Glomerular visceral epithelial cell (primary cell): Measurements from ENCODE around the gene SLC6A13.
"Not testable (repeated sequence)": the region's sequence is repeated elsewhere in the genome, so short reads cannot be mapped to it uniquely, and the experiment has no call there.

ENCODE experiments used
- DNase-seq: peaks from one replicate; pipeline ENCODE4 v3.0.0-alpha.2; 2016; ENCODE audit errors: extremely low spot score

Gene SLC6A13

DNA sequence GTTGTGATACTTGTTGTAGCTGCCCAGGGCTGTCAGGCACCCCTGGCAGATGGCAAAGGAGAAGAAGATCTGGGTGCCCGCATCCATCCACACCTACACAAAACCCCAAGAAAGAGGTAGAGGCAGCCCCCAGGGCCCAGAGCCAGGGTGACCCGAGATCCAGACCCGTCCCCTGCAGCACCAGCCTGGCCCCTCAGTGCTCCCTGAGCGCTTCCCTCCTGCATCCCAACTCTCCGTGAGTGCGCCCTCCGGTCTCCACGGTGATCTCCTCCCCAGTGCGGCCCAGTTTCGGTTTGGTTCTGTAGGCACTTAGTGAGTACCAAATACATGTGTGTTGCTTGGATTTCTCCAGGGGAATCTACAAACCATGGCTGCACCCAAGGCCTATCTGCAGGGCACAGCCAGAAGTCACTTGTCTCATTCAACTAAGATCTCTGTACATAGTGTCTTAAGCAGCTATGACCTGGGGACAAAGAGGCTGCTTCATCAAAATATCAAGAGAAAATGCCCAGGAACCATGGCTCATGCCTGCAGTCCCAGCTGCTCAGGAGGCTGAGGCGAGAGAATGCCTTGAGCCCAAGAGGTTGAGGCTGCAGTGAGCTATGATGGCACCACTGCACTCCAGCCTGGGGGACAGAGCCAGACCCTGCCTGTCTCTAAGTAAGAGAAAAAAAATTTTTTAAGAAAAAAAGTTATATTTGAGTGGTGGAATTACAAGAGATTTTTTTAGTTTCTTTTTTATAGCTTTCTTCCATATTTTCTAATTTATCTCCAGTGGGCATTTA is 64.5 kb downstream of the SLC6A13 start:
- DNase-seq = no peak

- no peak for DNase-seq
These were observed 65.3 kb downstream of the SLC6A13 start for GRCh38 chr12:197347-197746.

DNA sequence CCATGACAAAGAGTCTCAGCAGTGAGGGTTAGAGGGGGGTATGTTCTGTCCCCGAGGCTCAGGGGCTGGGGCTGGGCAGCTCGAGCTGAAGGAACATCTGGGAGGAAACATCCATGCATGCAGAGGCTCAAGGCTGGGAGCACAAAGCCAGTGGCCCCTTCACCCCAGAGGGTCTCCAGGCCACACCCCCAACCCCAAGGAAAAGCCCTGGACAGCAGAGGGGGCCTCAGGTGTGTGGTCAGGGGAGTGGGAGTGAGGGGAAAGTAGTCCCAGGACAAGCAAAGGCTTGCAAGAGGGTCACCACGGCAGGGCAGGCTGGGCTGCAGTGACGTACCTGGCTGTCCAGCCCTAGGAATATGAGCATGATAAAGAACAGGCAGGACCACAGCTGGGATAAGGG is 66.2 kb downstream of the SLC6A13 start:
- DNase-seq = no peak

- no peak for DNase-seq
These were observed 66.7 kb downstream of the SLC6A13 start for GRCh38 chr12:195951-196350.

- no peak for DNase-seq
These were observed 67.5 kb downstream of the SLC6A13 start for GRCh38 chr12:195156-195555.

DNA sequence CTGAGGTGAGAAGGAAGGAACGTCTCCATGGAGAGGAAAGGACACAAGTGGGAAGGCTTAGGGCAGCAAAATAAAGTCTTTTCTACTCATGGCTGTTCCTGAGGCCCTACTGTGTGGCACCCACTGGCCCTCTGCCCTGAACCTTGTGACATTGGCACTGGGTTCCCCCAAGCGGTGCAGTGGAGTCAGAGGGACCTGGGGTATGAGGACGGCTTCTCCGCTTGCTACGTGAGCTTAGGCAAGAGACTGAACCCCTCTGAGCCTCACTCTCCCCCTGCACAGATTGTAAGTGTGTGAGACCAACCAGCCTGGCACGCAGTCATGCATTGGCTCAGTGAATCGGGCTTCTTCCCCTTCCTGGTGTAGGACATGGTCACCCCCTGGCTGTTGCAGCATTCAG is 68.4 kb downstream of the SLC6A13 start:
- DNase-seq = no peak

DNA sequence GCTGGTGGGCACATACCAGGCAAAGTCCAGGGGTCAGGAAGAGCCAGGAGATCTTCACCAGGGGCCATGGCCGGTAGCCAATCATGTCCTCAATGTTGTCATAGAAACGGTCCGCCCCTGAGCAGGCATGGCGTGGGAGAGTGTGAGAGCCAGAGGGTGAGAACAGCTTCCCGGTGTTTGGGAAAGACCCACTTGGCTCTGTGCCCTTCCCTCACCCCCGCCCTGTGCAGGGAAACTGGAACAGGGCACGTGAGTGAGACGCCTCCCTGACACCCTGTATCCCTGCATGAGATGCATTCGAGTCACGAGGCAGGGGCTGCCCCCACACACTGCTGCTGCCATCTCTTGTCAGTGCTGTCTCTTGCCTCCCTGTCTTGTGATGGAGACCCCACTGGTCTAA is 69.4 kb downstream of the SLC6A13 start:
- no peak for DNase-seq

DNA sequence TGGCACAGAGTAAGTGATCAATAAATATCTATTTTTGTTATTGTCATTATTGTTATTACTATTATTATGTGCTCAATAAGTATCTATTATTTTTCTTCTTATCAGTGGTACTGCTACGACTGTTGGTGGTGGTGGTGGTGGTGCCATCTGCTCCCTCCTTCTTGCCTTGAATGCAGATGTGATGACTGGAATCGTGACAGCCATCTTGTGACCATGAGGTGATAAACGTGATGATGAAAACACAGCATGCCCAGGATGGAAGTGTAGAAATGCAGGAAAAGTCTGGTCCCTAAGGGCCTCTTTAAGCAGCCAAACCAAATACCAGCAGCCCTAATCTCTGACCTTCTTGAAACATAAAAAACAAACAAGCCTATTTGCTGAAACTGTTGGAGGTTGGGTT is 71.1 kb downstream of the SLC6A13 start:
- no peak for DNase-seq

DNA sequence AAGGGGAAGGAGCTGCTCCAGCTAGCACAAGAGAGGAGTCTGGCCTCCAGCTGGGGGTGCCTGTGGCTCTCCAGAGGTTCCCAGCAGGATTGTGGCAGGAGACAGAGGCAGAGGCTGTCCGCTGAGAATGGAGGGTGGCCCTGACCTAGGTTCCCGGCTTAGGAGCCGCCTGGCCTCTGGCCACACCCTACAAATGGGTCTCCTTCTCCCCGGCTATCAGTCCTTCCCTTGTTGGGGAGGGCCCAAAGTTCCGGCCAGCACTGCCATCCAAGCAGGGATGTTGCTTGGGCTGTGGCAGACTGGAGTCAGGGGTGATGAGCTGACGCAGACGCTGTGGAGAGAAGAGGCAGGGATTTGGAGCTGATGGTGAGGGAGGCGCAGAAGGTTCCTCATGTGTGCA is 71.8 kb downstream of the SLC6A13 start:
- no peak for DNase-seq

DNA sequence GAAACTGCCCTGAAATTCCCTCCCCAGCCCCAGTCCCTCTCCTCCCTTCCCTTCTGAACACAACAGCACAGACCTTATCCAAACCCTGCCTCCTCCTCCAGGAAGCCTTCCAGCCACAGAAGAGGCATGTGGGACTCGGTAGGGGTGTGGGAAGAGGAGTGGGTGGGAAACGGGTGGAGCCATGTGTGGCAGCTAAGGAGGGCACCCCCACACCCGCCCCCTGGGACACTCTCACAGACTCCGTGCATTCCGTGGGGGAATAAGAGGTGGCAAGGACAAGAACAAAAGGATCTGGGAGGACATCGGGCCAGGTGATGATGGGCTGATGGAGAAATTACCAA is 73.0 kb downstream of the SLC6A13 start:
- DNase-seq = no peak

DNA sequence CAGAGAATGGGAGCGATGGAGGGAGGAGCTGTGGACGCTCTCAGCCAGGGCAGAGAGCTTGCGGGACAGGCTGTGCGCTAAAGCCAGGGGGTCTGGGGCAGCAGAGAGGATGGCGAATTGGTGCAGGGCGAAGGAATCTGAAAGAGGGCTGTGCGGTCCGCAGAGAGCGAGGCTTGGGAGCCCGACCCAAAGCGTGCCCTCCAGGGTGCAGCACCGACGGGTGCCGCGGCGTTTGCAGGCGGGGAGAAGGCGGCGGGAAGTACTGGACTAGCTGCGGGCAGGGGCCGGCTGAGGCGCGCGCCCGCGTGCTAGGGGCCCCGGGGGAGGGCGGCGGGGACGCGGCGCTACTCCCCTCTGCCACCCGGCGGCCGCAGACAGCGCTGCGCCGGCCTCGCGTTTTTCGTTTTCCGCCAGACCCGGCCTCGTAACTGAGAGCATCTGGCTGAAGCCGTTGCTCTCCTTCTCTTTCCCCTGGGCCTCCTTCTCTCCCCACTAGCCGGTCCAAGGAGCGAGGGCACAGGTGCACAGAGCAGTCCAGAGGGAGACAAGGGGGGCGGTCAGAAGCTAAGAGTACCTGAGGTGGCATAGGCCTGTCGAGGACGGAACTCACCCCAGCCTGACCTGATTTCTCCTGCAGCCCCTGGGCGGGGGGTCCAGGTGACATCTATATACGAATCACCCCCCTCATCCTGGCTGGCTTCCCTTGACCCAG is 73.6 kb downstream of the SLC6A13 start:
- peak; percentile 56 for DNase-seq

- DNase-seq = not testable (repeated sequence)
These were observed 74.4 kb downstream of the SLC6A13 start for GRCh38 chr12:187986-188909.

- no peak for DNase-seq
These were observed 76.5 kb downstream of the SLC6A13 start for GRCh38 chr12:186006-186625.

DNA sequence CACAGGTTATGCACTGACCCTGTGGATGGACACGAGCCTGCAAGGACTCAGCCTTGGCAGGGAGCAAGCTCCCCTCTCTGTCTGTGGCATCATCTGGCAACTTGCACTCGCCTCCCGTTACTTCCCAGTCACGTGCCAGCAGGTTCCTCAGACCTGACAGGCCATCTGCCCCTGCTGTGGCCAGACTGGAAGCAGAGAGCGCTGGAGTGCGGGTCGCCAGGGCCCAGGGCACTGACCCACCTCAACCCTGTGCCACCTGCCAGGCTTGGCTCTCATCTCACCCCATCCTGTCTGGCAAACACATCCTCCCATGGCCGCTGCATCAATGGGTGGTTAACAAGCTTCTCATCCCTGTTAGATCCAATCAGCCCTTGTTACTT is 77.1 kb downstream of the SLC6A13 start:
- no peak for DNase-seq

DNA sequence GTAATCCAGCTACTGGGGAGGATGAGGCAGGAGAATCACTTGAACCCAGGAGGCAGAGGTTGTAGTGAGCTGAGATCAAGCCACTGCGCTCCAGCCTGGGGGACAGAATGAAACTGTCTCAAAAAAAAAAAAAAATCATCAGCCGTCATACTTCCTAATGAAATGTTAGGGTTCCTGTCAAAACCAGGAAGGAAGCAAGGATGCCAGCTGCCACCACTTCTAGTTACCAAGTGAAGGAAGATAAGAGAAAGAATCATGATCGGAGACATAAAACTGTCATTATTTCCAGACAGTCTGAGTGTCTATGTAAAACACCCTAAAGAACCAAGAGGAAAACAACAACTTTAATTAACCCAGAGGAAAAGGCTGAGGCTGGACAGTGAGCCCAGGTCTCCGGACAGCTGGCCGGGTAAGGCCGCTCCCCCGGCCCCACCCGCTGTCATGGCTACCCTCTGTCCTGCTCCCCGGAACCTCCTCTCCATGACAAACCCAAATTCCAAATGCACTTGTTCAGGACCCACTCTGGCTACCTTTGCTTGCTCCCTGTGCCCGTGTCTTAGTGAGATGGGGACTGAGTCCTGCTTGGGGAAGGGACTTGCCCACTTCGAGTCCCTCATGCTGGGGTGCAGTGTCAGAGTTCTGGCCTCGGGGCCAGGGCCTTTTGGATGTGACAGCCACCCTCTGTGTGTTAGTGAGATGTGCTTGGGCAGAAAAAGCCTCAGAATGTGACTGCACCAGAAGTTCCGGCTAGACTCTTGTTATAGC is 77.6 kb downstream of the SLC6A13 start:
- DNase-seq = no peak

DNA sequence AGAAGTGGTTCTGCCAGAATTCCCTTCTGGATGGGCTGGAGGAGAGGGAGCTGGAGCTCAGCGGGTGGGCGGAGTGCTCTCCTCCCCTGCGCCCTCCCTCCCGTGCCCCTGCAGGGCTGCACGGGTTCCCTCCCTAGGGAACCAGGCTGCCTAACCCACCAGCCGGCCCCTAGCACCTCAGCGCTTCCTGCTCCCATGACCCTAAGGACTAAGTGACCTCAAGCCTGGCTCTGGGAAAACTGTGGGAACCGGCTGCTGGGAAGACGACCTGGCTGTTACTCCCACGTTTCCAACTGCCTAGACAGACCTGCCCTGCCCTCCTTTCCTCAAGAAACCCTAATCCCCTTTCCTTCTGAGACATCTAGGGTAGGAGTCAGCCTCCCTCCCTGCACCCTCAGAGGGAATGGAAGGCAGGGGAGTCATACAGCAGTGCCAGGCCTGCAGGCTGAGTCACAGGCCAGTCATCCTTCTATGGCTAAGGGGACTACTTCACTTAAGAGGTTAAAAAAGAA is 80.2 kb downstream of the SLC6A13 start:
- DNase-seq = peak; percentile 58

GRCh38 chr12:181921-182320 is 80.7 kb downstream of the SLC6A13 start:
- no peak for DNase-seq

- DNase-seq = peak; percentile 44
These were observed 82.2 kb downstream of the SLC6A13 start for GRCh38 chr12:180445-180844.

- DNase-seq = no peak
These were observed 82.8 kb downstream of the SLC6A13 start for GRCh38 chr12:179885-180284.

- DNase-seq = peak; percentile 5
These were observed 83.3 kb downstream of the SLC6A13 start for GRCh38 chr12:179131-179884.

- no peak for DNase-seq
These were observed 83.9 kb downstream of the SLC6A13 start for GRCh38 chr12:178829-179109.
